Measurements from ENCODE around the gene MAP7D3.

DNA sequence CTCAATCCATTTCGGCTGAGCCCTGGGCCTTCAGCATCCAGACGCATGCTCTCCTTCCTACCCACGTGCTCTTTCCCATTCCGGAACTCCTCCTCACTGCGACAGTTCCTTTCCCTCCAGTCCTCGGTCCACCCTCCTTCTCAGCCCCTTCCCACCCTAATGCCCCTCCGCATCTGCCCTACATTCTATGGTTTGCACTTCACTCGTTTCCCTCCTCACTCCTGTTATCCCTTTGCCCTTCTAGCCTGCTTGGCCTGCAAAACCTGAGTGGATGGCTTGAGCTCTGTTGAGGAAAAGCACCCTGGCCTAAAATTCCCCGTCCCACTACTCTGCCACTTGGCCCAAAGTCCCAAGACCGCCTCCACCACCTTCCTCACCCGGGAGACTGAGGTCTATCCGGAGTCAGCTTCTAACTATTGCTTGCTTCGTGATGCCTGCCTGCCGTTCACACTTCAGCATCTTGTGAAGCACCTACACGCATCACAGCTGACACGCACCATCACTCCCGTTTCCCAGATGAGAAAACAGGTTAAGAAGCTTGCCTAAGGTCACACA lies 38.6 kb downstream of the MAP7D3 start:
- TF ChIP-seq, protein P1, sequence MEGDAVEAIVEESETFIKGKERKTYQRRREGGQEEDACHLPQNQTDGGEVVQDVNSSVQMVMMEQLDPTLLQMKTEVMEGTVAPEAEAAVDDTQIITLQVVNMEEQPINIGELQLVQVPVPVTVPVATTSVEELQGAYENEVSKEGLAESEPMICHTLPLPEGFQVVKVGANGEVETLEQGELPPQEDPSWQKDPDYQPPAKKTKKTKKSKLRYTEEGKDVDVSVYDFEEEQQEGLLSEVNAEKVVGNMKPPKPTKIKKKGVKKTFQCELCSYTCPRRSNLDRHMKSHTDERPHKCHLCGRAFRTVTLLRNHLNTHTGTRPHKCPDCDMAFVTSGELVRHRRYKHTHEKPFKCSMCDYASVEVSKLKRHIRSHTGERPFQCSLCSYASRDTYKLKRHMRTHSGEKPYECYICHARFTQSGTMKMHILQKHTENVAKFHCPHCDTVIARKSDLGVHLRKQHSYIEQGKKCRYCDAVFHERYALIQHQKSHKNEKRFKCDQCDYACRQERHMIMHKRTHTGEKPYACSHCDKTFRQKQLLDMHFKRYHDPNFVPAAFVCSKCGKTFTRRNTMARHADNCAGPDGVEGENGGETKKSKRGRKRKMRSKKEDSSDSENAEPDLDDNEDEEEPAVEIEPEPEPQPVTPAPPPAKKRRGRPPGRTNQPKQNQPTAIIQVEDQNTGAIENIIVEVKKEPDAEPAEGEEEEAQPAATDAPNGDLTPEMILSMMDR (IDR thresholded peaks at IDR 0.05), result no peak
- TF ChIP-seq EP300 (IDR thresholded peaks at IDR 0.05) (no peak), POLR2AphosphoS5 (IDR thresholded peaks at IDR 0.05) (peak in 2 of 4 donors; percentile 7 to 15), POLR2A (IDR thresholded peaks at IDR 0.05) (no peak)

All from sigmoid colon (tissue), 4 donors.